HEK293 (cell line): ENCODE measurements around the gene MASP1.

Source experiments
- CTCF ChIA-PET: fragments of 350-600 bp; formaldehyde crosslinking; extraction: SDS; loops from one replicate; lab custom pipeline; 2021; ENCODE audit warnings: antibody characterized with exemption; lab: Yijun Ruan, JAX
- POLR2A ChIA-PET: fragments of 300-600 bp; formaldehyde crosslinking; extraction: SDS; loops from one replicate; lab custom pipeline; 2020; ENCODE audit warnings: antibody characterized with exemption, inconsistent platforms; lab: Yijun Ruan, JAX
- H3K27ac ChIP-seq: fragments of 200-500 bp; sonication (Bioruptor generic); 2 replicates; pipeline ENCODE4 v1.5.1; 2014; ENCODE audit warnings: low read depth, low read length, control low read depth, inconsistent platforms; ENCODE audit errors: extremely low read depth
- H3K36me3 ChIP-seq, 2 experiments: fragments of 200-500 bp in 1 of 2; sonication (Bioruptor generic) in 1 of 2; 1 replicate in 1 of 2; 2 replicates in 1 of 2; pipeline ENCODE4 v1.5.1; 2014 to 2017; ENCODE audit warnings: inconsistent platforms in 2 of 2, low read length in 2 of 2; ENCODE audit not compliant: control insufficient read depth in 2 of 2, insufficient read depth in 1 of 2
- H3K4me1 ChIP-seq: fragments of 200-500 bp; sonication (Bioruptor generic); 2 replicates; pipeline ENCODE4 v1.5.1; 2014; ENCODE audit warnings: mild to moderate bottlenecking, low read length, inconsistent platforms; ENCODE audit not compliant: control insufficient read depth, insufficient read depth
- H3K4me3 ChIP-seq: 2 replicates; pipeline ENCODE4 v1.5.1; 2011; ENCODE audit warnings: low read depth, mild to moderate bottlenecking, control low read depth, low read length, moderate library complexity
- H3K9me3 ChIP-seq: fragments of 200-500 bp; sonication (Bioruptor generic); 2 replicates; pipeline ENCODE4 v1.5.1; 2014; ENCODE audit warnings: low read depth, low read length, inconsistent platforms; ENCODE audit not compliant: control insufficient read depth, insufficient read depth
- GLI2 ChIP-seq: fragments of 450-650 bp; formaldehyde crosslinking; IDR thresholded peaks from 2 replicates; pipeline ENCODE4; 2017; ENCODE audit warnings: missing biosample characterization, missing genetic modification characterization, low read depth, borderline replicate concordance
- SCRT2 ChIP-seq: fragments of 450-650 bp; formaldehyde crosslinking; IDR thresholded peaks from 2 replicates; pipeline ENCODE4 v1.5.1; 2016; ENCODE audit warnings: missing biosample characterization, missing genetic modification characterization
- SP7 ChIP-seq: fragments of 450-650 bp; formaldehyde crosslinking; IDR thresholded peaks from 2 replicates; pipeline ENCODE4 v1.5.1; 2016; ENCODE audit warnings: missing biosample characterization, missing genetic modification characterization
- ZBTB17 ChIP-seq: fragments of 450-650 bp; formaldehyde crosslinking; IDR thresholded peaks from 2 replicates; pipeline ENCODE4 v1.5.1; 2016; ENCODE audit warnings: missing biosample characterization, missing genetic modification characterization
- ZBTB7A ChIP-seq: fragments of 450-650 bp; formaldehyde crosslinking; IDR thresholded peaks from 2 replicates; pipeline ENCODE4 v1.5.1; 2016; ENCODE audit warnings: low read depth, missing biosample characterization, missing genetic modification characterization
- ZFP37 ChIP-seq: fragments of 450-650 bp; formaldehyde crosslinking; IDR thresholded peaks from 2 replicates; pipeline ENCODE4 v1.5.1; 2016; ENCODE audit warnings: missing biosample characterization, missing genetic modification characterization
- ZNF114 ChIP-seq: fragments of 450-650 bp; formaldehyde crosslinking; IDR thresholded peaks from 2 replicates; pipeline ENCODE4 v1.5.0; 2017; ENCODE audit warnings: missing biosample characterization, missing genetic modification characterization
- ZNF121 ChIP-seq: fragments of 450-650 bp; formaldehyde crosslinking; IDR thresholded peaks from 2 replicates; pipeline ENCODE4 v1.5.1; 2016; ENCODE audit warnings: missing biosample characterization, missing genetic modification characterization
- ZNF157 ChIP-seq: fragments of 450-650 bp; formaldehyde crosslinking; IDR thresholded peaks from 2 replicates; pipeline ENCODE4 v1.5.1; 2016; ENCODE audit warnings: missing biosample characterization, missing genetic modification characterization
- ZNF16 ChIP-seq: fragments of 450-650 bp; formaldehyde crosslinking; IDR thresholded peaks from 2 replicates; pipeline ENCODE4 v1.5.1; 2016; ENCODE audit warnings: low read depth, missing biosample characterization, missing genetic modification characterization
- ZNF174 ChIP-seq: fragments of 450-650 bp; formaldehyde crosslinking; IDR thresholded peaks from 2 replicates; pipeline ENCODE4 v1.5.0; 2017; ENCODE audit warnings: missing biosample characterization, mild to moderate bottlenecking, missing genetic modification characterization
- ZNF184 ChIP-seq: fragments of 450-650 bp; IDR thresholded peaks from 2 replicates; pipeline ENCODE4 v1.5.1; 2018; ENCODE audit warnings: missing biosample characterization, mild to moderate bottlenecking, missing genetic modification characterization
- ZNF202 ChIP-seq: fragments of 450-650 bp; formaldehyde crosslinking; IDR thresholded peaks from 2 replicates; pipeline ENCODE4 v1.5.1; 2016; ENCODE audit warnings: missing biosample characterization, missing genetic modification characterization, borderline replicate concordance
- ZNF211 ChIP-seq: fragments of 450-650 bp; formaldehyde crosslinking; IDR thresholded peaks from 2 replicates; pipeline ENCODE4 v1.5.1; 2016; ENCODE audit warnings: low read depth, missing biosample characterization, missing genetic modification characterization
- ZNF274 ChIP-seq, 2 experiments: fragments of 200-500 bp in 1 of 2; fragments of 450-650 bp in 1 of 2; sonication (Bioruptor generic) in 1 of 2; formaldehyde crosslinking in 1 of 2; IDR thresholded peaks; 2 replicates each; pipeline versions ENCODE4 v1.5.1 to v1.6.1; 2014 to 2016; ENCODE audit warnings: borderline replicate concordance in 1 of 2, inconsistent platforms in 1 of 2, low read length in 1 of 2, missing biosample characterization in 1 of 2, missing genetic modification characterization in 1 of 2
- ZNF354C ChIP-seq: fragments of 450-650 bp; formaldehyde crosslinking; IDR thresholded peaks from 2 replicates; pipeline ENCODE4 v1.5.1; 2016; ENCODE audit warnings: missing biosample characterization, missing genetic modification characterization, low read depth, borderline replicate concordance
- ZNF37A ChIP-seq: fragments of 450-650 bp; IDR thresholded peaks from 2 replicates; pipeline ENCODE4 v1.5.1; 2018; ENCODE audit warnings: missing biosample characterization, missing genetic modification characterization
- ZNF48 ChIP-seq: fragments of 450-650 bp; formaldehyde crosslinking; IDR thresholded peaks from 2 replicates; pipeline ENCODE4 v1.5.1; 2016; ENCODE audit warnings: missing biosample characterization, missing genetic modification characterization
- ZNF664 ChIP-seq: fragments of 450-650 bp; formaldehyde crosslinking; IDR thresholded peaks from 2 replicates; pipeline ENCODE4 v1.5.1; 2016; ENCODE audit warnings: missing biosample characterization, missing genetic modification characterization
- ZNF701 ChIP-seq: fragments of 450-650 bp; formaldehyde crosslinking; IDR thresholded peaks from 2 replicates; pipeline ENCODE4 v1.5.1; 2016; ENCODE audit warnings: missing biosample characterization, missing genetic modification characterization
- ZNF768 ChIP-seq: fragments of 450-650 bp; formaldehyde crosslinking; IDR thresholded peaks from 2 replicates; pipeline ENCODE4 v1.5.1; 2018; ENCODE audit warnings: missing biosample characterization, mild to moderate bottlenecking, missing genetic modification characterization
- ZNF785 ChIP-seq: fragments of 450-650 bp; formaldehyde crosslinking; IDR thresholded peaks from 2 replicates; pipeline ENCODE4 v1.5.1; 2016; ENCODE audit warnings: missing biosample characterization, missing genetic modification characterization
- TF ChIP-seq, protein P1 (sequence below): fragments of 450-650 bp; formaldehyde crosslinking; IDR thresholded peaks from 2 replicates; pipeline ENCODE4 v1.5.1; 2017; ENCODE audit warnings: missing biosample characterization, mild to moderate bottlenecking, missing genetic modification characterization, moderate library complexity
- TF ChIP-seq, protein P2 (sequence below): fragments of 450-650 bp; formaldehyde crosslinking; conservative IDR thresholded peaks from 2 replicates; pipeline ENCODE4 v1.5.1; 2016; ENCODE audit warnings: low read depth, missing biosample characterization, missing genetic modification characterization
- TF ChIP-seq, protein P3 (sequence below): fragments of 450-650 bp; IDR thresholded peaks from 2 replicates; pipeline ENCODE4 v1.5.1; 2018; ENCODE audit warnings: missing biosample characterization, mild to moderate bottlenecking, missing genetic modification characterization

Gene MASP1

DNA sequence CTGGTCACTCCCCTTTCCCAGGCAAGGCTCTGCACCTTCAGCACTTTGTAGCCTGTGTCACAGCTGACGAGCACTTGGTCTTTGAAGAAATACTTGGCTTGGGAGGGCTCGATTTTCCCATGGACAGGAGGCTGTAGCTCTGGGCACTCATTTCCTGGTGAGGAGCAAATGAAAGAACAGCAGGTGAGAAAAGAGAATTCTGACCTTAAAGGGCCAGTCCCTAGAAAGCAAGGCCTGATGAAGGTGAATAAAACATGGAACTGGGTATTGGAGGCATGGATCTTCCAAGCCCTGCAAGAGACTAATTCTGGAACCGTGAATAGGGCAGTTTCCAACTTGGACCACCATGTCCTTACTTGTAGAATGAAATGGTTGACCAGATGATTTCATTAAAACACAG is 39.9 kb downstream of the MASP1 start:
- H3K4me3 ChIP-seq: no peak overlapping the region
- H3K27ac ChIP-seq: no peak overlapping the region
- H3K4me1 ChIP-seq: no peaks in the 10 kb centered on the region
- TF ChIP-seq ZBTB17 (tag by site-specific recombination) (no peak), ZNF211 (tag by site-specific recombination) (no peak), ZNF354C (tag by site-specific recombination) (no peak), ZNF114 (tag by site-specific recombination) (no peak), SP7 (tag by site-specific recombination) (no peak), ZNF48 (tag by site-specific recombination) (no peak), ZNF768 (tag by site-specific recombination) (no peak), ZNF274 (IDR thresholded peaks at IDR 0.05; ENCODE audit: low read length) (no peak), ZNF274 (tag by site-specific recombination; IDR thresholded peaks at IDR 0.05; ENCODE audit: borderline replicate concordance) (no peak), ZFP37 (no peak), ZNF184 (tag by site-specific recombination) (no peak), ZBTB7A (tag by site-specific recombination) (no peak)
- no peaks in the 10 kb centered on the region for H3K36me3 ChIP-seq
- POLR2A ChIA-PET: no interaction called here
- CTCF ChIA-PET: no interaction called here
- no peaks in the 10 kb centered on the region for H3K9me3 ChIP-seq

DNA sequence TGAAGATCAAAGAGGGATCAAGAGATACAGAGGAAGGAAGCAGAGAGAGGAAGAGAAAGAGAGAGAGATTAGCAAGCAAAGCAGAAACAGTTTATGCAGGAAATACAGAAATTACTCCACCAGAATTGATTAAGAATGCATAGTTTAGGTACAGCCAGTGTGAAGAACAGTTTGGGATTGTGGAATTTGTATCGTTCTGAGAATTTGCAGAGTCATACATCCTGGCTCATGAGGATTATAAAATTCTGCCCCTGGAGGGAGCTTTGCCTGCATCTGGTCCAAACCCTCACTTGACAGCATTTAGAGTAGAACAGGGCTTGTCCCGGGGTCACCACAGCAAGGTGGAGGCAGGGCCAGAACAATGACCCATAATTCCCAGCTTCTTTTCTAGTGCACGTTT is 44.1 kb downstream of the MASP1 start:
- POLR2A ChIA-PET: no interaction called here
- H3K27ac ChIP-seq: no peak overlapping the region
- no peaks in the 10 kb centered on the region for H3K4me1 ChIP-seq
- no peaks in the 10 kb centered on the region for H3K36me3 ChIP-seq
- no peaks in the 10 kb centered on the region for H3K9me3 ChIP-seq
- CTCF ChIA-PET: interaction anchor here (0.9 kb wide), 1 partner anchor 47 kb away, joined by 3 read pairs; no protein-coding TSS in a partner anchor
- TF ChIP-seq ZNF174 (tag by site-specific recombination): no peak
- TF ChIP-seq, protein P1, sequence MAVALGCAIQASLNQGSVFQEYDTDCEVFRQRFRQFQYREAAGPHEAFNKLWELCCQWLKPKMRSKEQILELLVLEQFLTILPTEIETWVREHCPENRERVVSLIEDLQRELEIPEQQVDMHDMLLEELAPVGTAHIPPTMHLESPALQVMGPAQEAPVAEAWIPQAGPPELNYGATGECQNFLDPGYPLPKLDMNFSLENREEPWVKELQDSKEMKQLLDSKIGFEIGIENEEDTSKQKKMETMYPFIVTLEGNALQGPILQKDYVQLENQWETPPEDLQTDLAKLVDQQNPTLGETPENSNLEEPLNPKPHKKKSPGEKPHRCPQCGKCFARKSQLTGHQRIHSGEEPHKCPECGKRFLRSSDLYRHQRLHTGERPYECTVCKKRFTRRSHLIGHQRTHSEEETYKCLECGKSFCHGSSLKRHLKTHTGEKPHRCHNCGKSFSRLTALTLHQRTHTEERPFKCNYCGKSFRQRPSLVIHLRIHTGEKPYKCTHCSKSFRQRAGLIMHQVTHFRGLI: no peak
- no peak for TF ChIP-seq ZNF701 (tag by site-specific recombination)
- no peak for TF ChIP-seq ZNF202 (tag by site-specific recombination)
- no peak for TF ChIP-seq ZNF37A (tag by site-specific recombination)
- TF ChIP-seq, protein P2, sequence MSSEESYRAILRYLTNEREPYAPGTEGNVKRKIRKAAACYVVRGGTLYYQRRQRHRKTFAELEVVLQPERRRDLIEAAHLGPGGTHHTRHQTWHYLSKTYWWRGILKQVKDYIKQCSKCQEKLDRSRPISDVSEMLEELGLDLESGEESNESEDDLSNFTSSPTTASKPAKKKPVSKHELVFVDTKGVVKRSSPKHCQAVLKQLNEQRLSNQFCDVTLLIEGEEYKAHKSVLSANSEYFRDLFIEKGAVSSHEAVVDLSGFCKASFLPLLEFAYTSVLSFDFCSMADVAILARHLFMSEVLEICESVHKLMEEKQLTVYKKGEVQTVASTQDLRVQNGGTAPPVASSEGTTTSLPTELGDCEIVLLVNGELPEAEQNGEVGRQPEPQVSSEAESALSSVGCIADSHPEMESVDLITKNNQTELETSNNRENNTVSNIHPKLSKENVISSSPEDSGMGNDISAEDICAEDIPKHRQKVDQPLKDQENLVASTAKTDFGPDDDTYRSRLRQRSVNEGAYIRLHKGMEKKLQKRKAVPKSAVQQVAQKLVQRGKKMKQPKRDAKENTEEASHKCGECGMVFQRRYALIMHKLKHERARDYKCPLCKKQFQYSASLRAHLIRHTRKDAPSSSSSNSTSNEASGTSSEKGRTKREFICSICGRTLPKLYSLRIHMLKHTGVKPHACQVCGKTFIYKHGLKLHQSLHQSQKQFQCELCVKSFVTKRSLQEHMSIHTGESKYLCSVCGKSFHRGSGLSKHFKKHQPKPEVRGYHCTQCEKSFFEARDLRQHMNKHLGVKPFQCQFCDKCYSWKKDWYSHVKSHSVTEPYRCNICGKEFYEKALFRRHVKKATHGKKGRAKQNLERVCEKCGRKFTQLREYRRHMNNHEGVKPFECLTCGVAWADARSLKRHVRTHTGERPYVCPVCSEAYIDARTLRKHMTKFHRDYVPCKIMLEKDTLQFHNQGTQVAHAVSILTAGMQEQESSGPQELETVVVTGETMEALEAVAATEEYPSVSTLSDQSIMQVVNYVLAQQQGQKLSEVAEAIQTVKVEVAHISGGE: no peak
- TF ChIP-seq, all 188 proteins: peak for 0
- H3K4me3 ChIP-seq: no peak overlapping the region

DNA sequence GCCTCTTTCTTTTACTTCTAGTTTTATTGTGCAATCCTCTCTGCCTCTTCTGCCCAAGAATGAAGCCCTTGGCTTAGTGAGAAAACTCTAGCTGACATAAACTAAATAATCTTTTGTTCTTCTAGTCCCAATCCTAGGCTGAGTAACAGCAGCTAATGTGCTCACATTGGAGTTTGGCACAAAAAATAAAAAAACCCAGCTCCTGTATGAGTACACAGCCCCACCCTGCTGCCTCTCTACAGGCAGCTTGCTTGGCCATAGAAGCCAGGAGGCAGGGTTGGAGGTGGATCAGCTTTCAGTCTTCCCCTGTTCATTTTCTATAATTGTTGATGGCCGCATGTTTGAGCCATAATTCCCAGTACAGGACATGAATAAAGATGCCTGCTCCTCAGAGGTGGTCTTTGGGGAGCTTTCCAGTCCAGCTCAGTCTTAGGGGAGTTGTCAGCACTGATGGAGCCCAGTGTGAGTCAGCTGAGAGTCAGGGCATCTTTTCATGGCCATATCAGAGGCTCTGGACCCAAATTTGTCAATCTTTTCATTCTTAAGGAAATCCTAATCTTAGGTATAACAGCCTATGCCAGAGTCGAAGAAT is 47.5 kb downstream of the MASP1 start:
- CTCF ChIA-PET: interaction anchor here (1.5 to 2.3 kb wide), 2 partner anchors 24 to 75 kb away, joined by 3 to 8 read pairs; no protein-coding TSS in a partner anchor
- Histone ChIP-seq H3K4me3 (no peak overlapping the region), H3K9me3 (no peaks in the 10 kb centered on the region), H3K27ac (no peak overlapping the region), H3K4me1 (no peaks in the 10 kb centered on the region), H3K36me3 (no peaks in the 10 kb centered on the region)
- POLR2A ChIA-PET: no interaction called here
- TF ChIP-seq GLI2 (tag by site-specific recombination) (no peak), ZNF211 (tag by site-specific recombination) (no peak), ZNF16 (tag by site-specific recombination) (no peak), ZNF664 (tag by site-specific recombination) (no peak), ZNF157 (tag by site-specific recombination) (no peak), SCRT2 (tag by site-specific recombination) (no peak), ZNF121 (no peak), ZNF785 (tag by site-specific recombination) (no peak)
- TF ChIP-seq, protein P3, sequence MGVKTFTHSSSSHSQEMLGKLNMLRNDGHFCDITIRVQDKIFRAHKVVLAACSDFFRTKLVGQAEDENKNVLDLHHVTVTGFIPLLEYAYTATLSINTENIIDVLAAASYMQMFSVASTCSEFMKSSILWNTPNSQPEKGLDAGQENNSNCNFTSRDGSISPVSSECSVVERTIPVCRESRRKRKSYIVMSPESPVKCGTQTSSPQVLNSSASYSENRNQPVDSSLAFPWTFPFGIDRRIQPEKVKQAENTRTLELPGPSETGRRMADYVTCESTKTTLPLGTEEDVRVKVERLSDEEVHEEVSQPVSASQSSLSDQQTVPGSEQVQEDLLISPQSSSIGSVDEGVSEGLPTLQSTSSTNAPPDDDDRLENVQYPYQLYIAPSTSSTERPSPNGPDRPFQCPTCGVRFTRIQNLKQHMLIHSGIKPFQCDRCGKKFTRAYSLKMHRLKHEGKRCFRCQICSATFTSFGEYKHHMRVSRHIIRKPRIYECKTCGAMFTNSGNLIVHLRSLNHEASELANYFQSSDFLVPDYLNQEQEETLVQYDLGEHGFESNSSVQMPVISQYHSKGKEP: no peak
